HG02798 (cell line): ENCODE results near the gene TNNC1.

Experiments used
- ATAC-seq: cut with Tn5 transposase; IDR thresholded peaks from one replicate; pipeline ENCODE4 v1.9.1; 2021; ENCODE audit warnings: mild to moderate bottlenecking; ENCODE audit not compliant: unreplicated experiment, poor library complexity

Gene TNNC1

DNA sequence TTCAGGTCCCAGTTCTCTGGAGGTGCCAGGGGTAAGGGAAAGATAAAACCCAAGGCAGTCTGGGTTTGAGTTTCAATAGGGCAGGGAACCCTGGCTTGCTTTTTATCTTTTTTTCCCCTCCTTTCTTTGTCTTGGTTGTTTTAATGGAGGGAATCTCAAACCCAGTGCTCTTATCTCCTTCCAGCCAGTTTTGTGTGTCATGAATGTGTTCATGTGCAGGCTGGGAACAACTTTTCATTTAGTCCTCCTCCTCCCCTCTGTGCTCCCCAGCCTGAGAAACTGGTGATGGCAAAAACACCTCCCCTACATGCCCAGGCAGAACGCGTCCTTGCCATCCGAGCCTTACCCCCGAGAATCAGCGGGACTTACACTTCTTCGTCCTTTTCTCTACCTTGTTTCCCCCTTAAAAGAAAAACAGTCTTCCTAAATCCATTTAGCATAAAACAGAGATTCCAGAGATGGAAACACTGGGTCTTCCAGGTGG is 19.8 kb downstream of the TNNC1 start:
- no peak for ATAC-seq

DNA sequence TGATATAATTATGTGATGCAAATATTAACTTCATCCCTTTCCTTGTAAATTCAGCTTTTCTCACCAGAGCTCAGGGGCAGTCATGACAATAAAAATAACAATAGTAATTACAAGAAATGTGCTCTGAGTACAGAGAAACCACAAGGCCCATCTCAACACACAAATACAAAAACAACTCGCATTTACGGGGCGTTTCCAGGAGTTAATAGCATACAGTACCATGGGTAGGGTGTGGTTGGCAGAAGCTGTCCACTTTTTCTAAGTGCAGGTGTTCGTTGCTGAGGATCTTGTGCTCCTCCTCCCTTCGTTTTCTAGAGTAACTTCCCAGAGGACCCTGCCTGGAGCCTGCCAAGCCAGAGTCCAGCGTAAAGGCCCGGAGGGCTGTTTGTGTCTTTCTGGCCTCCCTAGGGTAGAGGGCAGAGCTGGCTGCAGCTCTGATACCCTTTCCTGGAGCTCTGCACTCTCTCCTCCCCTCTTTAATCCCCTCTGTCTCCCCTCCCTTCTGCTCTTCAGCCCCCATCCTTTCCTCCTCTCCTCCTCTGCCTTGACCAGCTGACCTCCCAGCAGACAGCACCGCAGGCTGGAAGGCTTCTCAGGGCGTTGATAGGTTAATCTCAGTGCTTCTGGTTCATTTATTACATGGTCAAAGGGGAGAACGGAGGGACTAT is 20.4 kb downstream of the TNNC1 start:
- no peak for ATAC-seq

DNA sequence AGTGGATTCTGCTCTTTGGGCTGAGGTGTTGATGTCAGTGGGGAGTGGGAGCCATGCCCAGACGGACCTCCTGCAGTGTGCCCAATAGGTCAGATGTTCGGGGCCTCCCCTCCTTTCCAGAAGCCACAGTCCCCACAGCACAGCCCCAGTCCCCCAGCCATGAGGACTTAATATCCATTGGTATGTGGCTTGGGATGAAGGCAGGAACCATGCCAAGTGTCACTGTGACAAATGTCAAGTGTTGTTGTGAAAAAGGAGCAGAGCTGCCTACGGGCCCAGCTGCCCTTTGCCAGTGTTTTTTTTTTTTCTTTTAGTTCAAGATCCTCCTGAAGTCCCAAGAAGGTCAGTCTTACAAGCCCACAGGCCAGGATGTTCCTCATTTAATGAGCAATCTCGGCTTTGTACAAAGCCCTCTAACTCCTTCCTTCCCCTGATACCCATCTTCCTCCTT is 21.1 kb downstream of the TNNC1 start:
- ATAC-seq = no peak

DNA sequence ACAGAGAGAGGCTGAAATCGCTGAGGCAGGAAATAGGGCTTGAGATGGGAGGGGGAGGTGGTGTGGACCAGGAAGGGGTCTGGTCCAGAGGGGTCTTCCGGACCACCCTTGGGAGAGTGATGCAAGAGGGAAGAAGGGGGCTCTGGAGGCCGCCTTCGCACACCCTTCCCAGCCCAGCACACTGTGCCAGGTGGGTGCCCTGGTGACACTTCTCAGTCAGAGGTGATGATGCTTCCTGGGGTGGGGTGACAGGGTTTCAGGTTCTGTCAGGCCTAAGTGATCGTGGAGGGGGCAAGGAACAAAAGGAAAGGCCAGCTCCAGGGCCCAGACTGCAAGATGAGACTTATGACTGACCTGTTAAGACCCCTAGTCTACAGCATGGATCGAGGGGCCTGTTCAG is 21.6 kb downstream of the TNNC1 start:
- no peak for ATAC-seq

DNA sequence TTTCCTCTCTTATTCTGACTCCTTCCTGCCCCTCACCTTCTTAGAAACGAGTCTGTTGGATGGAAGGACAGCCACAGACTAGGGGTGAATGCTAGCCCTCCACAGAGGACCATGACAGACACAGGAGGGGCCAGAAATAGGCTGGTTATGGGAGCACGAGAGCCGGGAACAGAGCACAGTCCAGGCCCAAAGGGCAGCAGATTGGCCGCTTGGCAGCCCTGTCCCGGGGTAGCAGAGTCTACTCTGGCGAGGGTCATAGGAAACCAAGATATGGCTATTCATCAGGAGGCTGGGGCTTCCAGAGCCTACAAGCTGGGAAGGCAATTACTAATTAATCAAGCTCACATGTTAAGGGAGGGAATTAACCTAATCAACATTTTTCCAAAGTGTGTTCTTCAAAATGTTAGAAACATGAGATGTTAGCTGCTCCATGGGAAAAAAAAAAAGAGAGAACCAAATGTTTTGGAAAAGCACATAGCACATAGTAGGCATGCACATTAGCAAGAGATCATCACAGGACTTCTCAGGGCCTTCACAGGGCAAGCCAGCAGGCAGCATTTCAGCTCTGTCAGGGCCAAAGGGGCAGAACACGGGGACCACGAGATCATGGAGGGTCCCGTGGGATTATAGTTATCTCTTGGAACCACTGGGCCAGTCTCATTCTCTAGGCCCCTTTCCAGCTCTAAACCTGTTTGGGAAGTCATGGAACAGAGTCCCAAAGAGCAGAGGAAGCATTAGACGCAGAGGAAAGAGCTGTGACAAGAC is 22.2 kb downstream of the TNNC1 start:
- ATAC-seq = no peak

DNA sequence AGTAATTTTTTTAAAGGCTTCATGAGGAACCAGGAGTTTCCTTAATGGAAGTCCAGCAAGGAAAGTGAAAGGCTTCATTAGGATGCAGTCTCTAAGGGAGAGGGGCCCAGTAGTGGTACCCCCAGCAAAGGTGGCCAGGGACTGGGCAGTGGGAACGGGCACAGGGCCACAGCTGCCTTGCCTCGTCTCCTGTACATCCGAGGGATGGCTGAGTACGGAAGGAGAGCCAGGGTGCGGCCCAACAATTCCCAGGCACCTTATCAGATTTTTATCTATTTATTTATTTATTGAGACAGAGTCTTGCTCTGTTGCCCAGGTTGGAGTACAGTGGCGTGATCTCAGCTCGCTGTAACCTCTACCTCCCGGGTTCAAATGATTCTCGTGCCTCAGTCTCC is 23.4 kb downstream of the TNNC1 start:
- ATAC-seq = no peak

DNA sequence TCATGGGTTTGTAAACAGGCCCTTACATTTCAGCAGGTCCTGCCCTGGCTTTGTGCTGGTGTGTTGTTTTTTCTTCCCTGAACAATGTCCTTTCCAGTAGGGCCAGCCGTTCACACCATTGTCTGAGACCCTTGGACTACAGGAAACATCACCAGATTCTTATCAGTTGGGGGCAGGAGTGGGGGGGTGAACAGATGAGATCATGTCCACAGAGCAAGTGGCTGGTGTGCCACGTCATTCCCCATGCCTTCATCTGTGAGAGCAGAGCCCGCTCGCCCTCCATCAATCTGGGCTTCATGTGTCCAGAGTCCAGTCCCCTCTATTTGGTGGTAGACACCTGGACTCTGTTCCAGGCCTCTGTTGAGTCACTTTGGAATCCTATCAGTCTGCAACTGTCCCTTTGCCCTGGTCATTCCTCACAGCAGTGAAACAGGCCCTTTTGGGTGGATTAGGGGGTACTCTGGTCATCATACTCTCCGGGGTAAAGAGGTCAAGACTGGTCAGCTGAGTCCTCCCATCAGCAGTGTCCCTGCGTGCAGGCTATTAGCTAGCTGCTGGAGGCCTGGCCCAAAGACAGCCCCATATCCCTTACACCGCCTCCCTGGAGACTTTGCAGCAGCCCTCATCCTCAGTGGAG is 23.9 kb downstream of the TNNC1 start:
- no peak for ATAC-seq

DNA sequence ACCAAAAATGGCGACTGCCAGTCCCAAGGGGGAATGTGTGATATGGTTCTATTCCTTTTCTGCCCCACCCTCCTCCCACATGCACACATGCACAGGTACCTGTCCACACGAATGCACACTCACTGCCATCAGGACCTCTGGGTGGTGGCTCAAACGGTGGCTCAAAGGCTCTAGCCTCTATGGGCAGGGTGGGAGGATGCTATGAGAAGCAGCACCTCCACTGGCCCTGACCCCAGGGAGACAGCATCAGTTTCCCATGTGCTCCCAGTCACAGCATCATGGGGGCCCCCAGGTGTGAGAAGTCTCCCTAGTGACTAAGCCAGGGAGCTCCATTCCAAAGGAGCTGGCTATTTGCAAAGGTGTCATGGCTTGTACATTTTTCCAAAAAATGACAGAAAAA is 24.8 kb downstream of the TNNC1 start:
- ATAC-seq = no peak

DNA sequence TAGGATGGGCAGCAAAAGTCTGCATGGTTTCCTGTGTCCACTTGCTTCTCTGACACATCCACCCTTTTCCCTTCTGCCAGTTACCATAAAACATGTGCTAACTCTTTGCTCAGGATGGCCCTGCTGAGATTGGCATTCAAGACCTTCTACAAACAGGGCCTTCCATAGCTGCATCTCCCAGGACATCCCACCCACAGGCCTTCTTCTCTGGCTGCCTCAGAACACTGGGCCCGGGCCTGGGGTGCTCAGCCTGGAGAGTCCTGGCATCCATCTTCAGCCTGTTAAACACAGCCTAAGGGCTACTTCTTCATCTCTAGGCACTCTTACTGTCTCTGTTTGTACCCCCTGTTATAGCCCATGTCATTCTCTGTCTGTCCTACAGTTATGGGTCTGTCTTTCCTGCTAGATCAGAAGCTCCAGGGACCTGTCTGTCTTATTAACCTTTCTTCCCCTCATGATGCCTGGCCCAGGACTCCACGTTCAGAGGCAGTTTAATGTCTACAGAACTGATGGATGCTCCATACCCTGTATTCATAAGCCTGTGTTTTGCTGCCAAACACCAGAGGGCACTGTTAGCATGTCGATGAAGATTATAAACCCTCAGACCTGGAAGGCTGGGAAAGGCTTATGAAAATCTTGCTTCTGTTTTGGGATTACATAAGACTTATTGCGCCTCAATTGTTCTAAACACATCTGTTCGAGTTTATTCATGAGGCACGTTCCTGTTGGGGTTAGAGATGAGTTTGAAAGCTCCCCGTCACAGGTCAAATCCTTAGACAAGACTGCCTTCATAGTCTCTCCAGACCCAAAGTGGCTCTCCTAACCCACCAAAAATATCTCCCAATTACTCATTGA is 25.5 kb downstream of the TNNC1 start:
- ATAC-seq = no peak

DNA sequence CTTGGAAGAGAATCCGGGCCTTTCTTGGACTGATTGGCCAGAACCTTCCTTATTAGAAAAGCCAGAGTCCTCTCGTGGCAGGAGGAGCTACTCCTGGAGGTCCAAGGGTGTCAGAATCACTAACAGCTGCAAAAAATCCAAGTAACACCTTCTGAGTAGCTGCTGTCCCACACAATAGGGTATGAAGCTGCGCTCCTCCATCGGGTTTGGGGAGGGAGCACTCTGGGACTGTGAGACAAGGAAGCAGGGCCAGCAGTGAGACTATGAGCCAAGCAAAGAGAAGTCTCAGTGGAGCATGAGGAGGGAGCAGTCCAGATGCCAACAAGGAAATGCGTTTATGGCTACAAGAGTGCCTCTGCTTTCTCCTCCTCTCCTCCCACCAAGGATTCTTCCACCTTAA is 30.7 kb downstream of the TNNC1 start:
- no peak for ATAC-seq

DNA sequence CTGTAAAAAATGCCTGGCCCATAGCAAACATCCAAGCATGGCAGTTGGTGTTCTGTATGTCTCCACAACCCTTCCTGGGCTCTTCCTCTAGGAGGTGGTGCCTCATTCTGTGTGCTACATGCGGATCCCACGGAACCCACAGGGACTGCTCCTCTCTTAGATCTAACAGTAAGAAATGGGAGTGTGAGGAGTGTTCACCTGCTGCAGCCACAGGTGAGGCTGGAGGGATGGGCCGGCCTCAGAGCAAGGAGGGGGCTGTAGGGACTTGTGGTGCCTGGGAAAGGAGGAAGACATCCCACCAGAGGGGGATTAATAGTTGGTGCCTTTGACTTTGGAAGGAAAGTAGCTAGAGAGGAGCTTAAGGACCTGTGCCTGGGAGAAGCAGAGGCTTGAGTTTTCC is 31.2 kb downstream of the TNNC1 start:
- no peak for ATAC-seq

DNA sequence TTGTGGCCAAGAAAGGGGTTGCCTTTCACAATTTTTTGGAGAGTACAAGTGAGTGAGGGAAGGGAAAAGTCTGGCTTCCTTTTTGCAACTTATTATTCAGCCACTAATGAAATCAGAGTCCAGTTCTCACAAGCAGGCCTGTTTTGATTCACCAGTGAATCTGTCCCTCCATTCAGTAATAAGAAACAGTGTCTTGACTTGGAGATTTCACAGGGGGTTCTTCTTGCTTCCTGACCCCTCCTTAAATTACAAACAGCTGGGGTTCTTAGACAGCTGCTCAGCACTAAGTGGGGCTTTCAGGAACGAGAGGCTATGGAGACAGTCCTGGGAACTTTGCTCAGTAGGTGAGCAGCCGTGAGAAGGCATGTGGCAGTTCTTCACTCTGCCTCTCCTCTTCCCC is 33.5 kb downstream of the TNNC1 start:
- ATAC-seq = no peak

DNA sequence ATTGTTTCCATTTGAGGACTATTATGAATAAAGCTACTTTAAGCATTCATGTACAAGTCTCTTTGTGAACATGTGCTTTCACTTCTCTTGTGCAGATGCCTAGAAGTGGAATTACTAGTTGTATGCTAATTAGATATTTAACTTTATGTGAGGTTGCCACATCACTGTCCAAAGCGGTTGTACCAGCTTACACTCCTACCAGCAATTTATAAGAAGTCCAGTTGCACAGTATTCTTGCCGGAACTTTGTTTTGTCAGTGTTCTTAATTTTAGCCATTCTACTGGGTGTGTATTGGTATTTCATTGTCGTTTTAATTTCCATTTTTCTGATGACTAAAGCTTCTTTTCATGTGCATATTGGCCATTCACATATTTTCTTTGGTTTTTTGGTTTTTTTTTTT is 38.0 kb downstream of the TNNC1 start:
- ATAC-seq = no peak

DNA sequence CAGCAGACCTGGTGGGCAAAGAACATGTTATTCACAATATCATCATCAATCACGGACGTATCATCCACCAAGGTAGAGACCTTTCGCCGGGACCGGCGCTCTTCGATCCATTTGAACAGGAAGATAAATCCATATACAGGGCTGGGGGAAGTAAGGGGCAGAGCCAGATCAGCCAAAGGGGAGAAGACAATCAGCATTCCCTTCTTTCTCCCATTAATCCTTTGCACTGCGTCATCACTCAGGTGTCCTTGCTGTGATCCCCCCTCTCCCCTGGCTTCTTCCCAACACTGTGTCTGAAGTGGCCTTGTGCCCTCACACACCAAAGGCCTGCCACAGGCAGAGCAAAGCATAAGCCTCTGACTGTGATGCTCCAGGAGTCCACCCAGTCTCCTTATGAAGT is 45.4 kb downstream of the TNNC1 start:
- ATAC-seq = no peak

DNA sequence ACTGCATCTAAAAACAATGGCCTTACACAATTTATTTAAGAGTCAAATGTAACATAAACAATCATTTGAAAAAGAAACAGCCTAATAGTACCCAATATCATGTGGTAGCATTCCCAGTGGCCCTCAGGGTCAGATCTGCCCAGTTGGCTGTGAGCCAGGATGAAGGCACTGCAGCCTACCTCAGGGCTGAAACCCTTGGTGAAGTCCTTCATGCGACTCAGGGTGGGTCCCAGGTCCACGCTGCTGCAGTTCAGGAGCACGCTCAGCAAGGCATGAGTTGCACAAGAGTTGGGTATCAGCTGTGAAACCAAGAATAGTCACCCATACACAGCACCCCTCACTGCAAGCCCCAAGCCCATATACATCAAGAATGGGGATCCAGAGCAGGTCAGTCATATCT is 46.1 kb downstream of the TNNC1 start:
- no peak for ATAC-seq

DNA sequence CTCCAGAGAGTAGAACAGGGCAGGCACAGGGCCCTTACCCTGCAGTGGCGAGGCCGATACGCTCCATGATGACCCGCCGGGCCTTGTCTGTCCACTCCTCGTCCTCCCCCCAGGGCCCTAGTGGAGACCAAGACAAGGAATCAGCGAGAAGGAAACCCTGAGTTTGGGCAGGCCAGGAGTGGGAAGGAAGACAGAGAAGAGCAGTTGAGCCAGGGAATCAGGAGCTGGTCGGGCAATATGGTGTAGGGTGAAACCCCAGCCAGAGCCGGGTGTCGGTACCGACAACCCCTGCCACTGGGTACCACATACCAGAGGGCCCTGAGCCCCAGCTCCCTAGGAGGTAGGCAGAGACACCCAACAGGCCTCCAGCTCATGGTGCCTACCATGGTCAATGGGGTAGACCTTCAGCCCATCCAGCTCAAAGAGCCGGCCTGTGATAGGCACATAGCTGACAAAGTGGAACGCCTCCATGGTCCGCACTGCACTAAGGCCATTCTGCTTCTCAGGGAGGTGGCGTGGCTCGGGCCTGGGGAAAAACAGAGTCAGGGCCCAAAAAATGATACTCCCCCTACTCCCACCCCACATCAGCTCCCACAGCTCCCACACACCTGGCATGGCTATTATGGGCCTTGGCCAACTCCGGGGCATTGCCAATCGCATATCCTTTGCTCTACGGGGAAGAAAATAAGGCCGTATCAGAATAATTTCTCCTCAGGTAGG is 46.9 kb downstream of the TNNC1 start:
- no peak for ATAC-seq

DNA sequence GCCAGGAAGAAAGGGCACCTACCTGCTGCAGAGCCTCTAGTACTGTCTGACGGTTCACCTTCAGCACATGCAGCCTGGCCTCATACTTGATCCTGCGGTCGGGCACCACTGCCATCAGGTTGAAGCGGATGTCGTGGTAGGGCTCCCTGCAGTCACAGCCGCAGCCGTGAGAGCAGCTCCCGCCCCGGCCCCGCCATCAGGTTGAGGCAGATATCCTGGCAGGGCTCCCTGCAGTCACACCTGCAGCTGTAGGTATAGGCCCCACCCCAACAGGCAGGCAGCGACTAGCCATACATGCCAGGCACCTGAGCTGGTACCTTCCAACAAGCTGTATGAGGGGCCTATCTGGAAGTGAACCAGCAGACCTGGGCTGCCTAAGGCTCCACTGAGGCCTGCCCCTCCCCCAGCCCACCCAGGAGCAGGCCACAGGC is 47.6 kb downstream of the TNNC1 start:
- ATAC-seq = no peak

DNA sequence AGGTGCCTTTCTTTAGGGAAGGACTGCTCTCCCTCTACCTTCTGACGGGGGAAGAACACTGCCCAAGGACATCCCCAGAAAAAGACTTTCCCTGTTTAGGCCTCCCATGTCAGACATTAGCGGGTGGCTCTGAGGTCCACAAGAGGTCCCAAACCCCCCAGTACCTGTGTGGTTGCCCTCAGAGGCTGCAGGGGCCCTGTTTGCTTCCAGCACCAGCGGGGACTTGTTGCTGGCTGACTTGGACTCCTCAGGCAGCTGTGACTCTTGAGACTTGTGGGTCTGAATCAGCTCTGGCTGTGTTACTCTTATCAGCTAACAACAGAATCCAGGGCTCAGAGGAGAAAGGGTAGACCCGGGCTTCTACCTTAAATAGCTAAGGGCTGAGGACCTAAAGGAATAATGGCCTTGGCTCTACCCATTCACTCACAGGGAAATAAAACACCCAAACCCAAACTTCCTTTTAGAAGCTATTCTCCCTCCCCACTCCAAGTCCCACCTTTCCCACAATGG is 48.2 kb downstream of the TNNC1 start:
- ATAC-seq = no peak

DNA sequence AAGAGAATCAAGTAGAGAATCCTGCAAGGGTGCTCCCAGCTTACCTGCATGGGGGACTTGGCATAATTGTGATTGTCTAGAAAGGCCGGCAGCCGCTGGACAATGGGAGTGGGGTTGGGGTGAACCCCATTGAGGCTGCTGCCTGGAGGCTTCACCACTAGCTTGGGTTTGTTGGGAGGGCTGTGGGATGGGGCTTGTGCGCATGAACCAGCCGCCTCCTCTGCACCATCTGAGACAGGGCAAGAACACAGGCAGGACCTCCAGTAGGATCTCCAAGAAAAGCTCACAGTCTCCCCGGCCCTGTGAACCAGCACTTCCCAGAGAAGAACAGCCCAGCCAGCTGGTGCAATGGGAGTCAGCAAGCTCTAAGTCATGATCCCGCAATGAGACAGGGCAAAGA is 48.8 kb downstream of the TNNC1 start:
- ATAC-seq = no peak

DNA sequence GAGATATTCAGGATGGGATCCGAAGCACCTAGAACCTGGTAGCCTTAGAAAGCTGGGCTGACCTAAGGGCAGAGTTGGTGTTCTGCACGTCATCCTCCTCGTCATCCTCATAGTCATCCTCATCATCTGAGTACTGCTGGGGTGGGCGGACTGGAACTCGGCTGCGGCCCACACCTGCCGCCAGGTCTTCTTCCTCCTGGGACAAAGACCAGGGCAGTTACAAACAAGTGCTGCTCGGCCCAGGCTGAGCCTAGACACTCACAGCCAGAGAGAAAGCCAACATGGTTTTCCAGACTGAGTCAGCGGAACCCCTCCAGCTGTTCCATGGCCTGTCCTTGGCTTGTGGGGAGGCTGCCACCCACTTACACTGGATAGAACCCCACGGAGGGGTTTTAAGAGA is 49.5 kb downstream of the TNNC1 start:
- ATAC-seq = no peak
